Neural progenitor cell (in vitro differentiated cells): ENCODE results near the gene SAG. TPM values are rescaled to one million over a fixed set of nuclear protein-coding genes. Genes with fewer than 3 reads are reported as not detected.

Experiments
- DNase-seq: peaks from one replicate; pipeline ENCODE4 v3.0.0-alpha.2; 2016; ENCODE audit warnings: low spot score
- H2AFZ ChIP-seq: fragments of 200-600 bp; sonication (generic); replicated peaks from 2 replicates; pipeline ENCODE4 v1.6.1; 2016; ENCODE audit warnings: antibody characterized with exemption
- H3F3A ChIP-seq: fragments of 200-600 bp; sonication (generic); 2 replicates; pipeline ENCODE4 v1.6.1; 2016; ENCODE audit warnings: antibody characterized with exemption, low read depth
- H3K27ac ChIP-seq: fragments of 200-600 bp; sonication (generic); 2 replicates; pipeline ENCODE4 v1.5.1; 2016; ENCODE audit warnings: mild to moderate bottlenecking
- H3K27me3 ChIP-seq: fragments of 200-600 bp; sonication (generic); 2 replicates; pipeline ENCODE4 v1.6.1; 2016; ENCODE audit warnings: mild to moderate bottlenecking, moderate library complexity
- H3K36me3 ChIP-seq: fragments of 200-600 bp; sonication (generic); 2 replicates; pipeline ENCODE4 v1.5.1; 2016
- H3K4me1 ChIP-seq: fragments of 200-600 bp; sonication (generic); 2 replicates; pipeline ENCODE4 v1.6.1; 2016; ENCODE audit warnings: mixed run types
- H3K4me2 ChIP-seq: fragments of 200-600 bp; sonication (generic); 2 replicates; pipeline ENCODE4 v1.6.1; 2016
- H3K4me3 ChIP-seq: fragments of 200-600 bp; sonication (generic); 2 replicates; pipeline ENCODE4 v1.5.1; 2016
- H3K79me2 ChIP-seq: fragments of 200-600 bp; sonication (generic); 2 replicates; pipeline ENCODE4 v1.6.1; 2016; ENCODE audit warnings: low read depth
- H3K9ac ChIP-seq: fragments of 200-600 bp; sonication (generic); 2 replicates; pipeline ENCODE4 v1.6.1; 2016
- H3K9me3 ChIP-seq: fragments of 200-600 bp; sonication (generic); 2 replicates; pipeline ENCODE4 v1.5.1; 2016; ENCODE audit warnings: low read depth
- H4K20me1 ChIP-seq: fragments of 200-600 bp; sonication (generic); 2 replicates; pipeline ENCODE4 v1.6.1; 2016; ENCODE audit warnings: low read depth
- H3K27ac Mint-ChIP-seq: 3 replicates; pipeline ENCODE4 v1.8.0; 2021; ENCODE audit warnings: mixed read lengths
- H3K27me3 Mint-ChIP-seq: 2 replicates; pipeline ENCODE4 v1.8.0; 2022; ENCODE audit warnings: low read depth, mild to moderate bottlenecking, inconsistent platforms, moderate library complexity, mixed read lengths; ENCODE audit not compliant: insufficient read depth
- H3K36me3 Mint-ChIP-seq: 3 replicates; pipeline ENCODE4 v1.8.0; 2021; ENCODE audit warnings: mixed read lengths
- H3K4me1 Mint-ChIP-seq: 3 replicates; pipeline ENCODE4 v1.8.0; 2021; ENCODE audit warnings: mixed read lengths
- H3K4me3 Mint-ChIP-seq: 3 replicates; pipeline ENCODE4 v1.8.0; 2021; ENCODE audit warnings: mild to moderate bottlenecking, moderate library complexity, mixed read lengths
- H3K9me3 Mint-ChIP-seq: 3 replicates; pipeline ENCODE4 v1.8.0; 2020; ENCODE audit warnings: mixed read lengths
- EZH2 ChIP-seq: fragments of 200-600 bp; sonication (generic); IDR thresholded peaks from 2 replicates; pipeline ENCODE4 v1.6.1; 2017; ENCODE audit warnings: antibody characterized with exemption, mild to moderate bottlenecking, moderate library complexity
- EZH2phosphoT487 ChIP-seq: fragments of 200-600 bp; sonication (generic); IDR thresholded peaks from 2 replicates; pipeline ENCODE4 v1.6.1; 2017; ENCODE audit warnings: antibody characterized with exemption
- total RNA-seq: library from RNA; depleted of rRNA; stranded (reverse); fragments of >200 nt; gene quantifications from 2 replicates; pipeline ENCODE4 v1.2.3, GENCODE V29; 2015; ENCODE audit warnings: low replicate concordance
- TF ChIP-seq, protein P1 (sequence below): fragments of 200-600 bp; sonication (generic); IDR thresholded peaks from 2 replicates; pipeline ENCODE4 v1.5.1; 2017; ENCODE audit warnings: antibody characterized with exemption, mild to moderate bottlenecking

The SAG gene
- total RNA-seq, 1 donor from 2014 or later: not detected

DNA sequence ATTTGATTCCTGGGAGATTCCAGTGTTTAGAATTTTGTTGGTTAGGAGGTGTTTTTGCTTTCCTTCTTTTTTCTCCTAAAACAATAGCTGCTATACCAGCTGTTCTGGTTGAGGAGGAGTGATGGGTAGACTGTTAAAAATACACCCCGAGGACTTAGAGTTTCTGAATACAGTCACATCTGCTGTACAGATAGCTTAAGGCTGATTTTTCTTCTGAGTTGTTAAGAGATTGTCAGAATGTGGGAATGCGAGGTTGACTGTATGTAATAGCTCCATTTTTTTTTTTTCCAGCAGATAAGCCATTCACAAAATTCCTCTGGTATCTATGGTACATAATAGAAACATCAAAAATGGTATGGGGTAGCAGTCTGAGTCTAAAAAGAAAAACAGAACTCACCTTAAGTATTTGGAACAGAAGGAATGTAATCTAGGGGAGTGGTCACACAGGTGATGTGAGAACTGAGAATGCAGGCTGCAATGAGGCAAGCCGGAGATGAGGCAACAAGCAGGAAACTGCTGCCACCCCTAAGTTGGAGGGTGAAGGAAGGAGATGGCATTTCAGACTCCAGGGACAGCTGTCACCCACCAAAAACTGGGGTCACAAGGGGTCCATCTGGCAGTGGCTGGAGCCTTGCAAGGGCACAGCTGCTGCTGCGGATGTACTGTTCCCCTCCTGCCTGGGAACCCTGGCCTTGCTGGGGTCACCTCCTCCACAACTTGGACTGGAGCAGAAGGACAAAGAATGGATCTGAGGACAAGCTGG, 49.1 kb downstream of the SAG start:
- Mint-ChIP-seq H3K27ac (no peak overlapping the region), H3K36me3 (peaks cover 20% of the 10 kb centered on the region), H3K9me3 (peaks cover 6% of the 10 kb centered on the region), H3K4me1 (peaks cover 36% of the 10 kb centered on the region), H3K4me3 (peak overlapping the region; percentile 86), H3K27me3 (peaks cover 6% of the 10 kb centered on the region)
- peaks cover 5% of the 10 kb centered on the region for H3F3A ChIP-seq
- TF ChIP-seq EZH2phosphoT487: no peak
- TF ChIP-seq, protein P1, sequence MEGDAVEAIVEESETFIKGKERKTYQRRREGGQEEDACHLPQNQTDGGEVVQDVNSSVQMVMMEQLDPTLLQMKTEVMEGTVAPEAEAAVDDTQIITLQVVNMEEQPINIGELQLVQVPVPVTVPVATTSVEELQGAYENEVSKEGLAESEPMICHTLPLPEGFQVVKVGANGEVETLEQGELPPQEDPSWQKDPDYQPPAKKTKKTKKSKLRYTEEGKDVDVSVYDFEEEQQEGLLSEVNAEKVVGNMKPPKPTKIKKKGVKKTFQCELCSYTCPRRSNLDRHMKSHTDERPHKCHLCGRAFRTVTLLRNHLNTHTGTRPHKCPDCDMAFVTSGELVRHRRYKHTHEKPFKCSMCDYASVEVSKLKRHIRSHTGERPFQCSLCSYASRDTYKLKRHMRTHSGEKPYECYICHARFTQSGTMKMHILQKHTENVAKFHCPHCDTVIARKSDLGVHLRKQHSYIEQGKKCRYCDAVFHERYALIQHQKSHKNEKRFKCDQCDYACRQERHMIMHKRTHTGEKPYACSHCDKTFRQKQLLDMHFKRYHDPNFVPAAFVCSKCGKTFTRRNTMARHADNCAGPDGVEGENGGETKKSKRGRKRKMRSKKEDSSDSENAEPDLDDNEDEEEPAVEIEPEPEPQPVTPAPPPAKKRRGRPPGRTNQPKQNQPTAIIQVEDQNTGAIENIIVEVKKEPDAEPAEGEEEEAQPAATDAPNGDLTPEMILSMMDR: no peak
- no peak for TF ChIP-seq EZH2
- H4K20me1 ChIP-seq: peaks cover 21% of the 10 kb centered on the region
- H3K27me3 ChIP-seq: peaks cover 40% of the 10 kb centered on the region
- peaks cover 18% of the 10 kb centered on the region for H3K79me2 ChIP-seq
- H3K9me3 ChIP-seq: no peaks in the 10 kb centered on the region
- H2AFZ ChIP-seq: no peak overlapping the region
- no peak overlapping the region for H3K9ac ChIP-seq
- DNase-seq: no peak
- H3K36me3 ChIP-seq: no peaks in the 10 kb centered on the region
- H3K4me3 ChIP-seq: no peak overlapping the region
- H3K4me2 ChIP-seq: no peak overlapping the region
- H3K4me1 ChIP-seq: no peaks in the 10 kb centered on the region
- H3K27ac ChIP-seq: no peak overlapping the region

GRCh38 chr2:233358335-233358734, 50.7 kb downstream of the SAG start:
- Histone ChIP-seq H3K36me3 (no peaks in the 10 kb centered on the region), H4K20me1 (peaks cover 21% of the 10 kb centered on the region), H3K27me3 (peaks cover 24% of the 10 kb centered on the region), H3K4me1 (no peaks in the 10 kb centered on the region), H3K79me2 (peaks cover 18% of the 10 kb centered on the region), H3K4me3 (no peak overlapping the region), H3K27ac (no peak overlapping the region), H3F3A (peaks cover 5% of the 10 kb centered on the region), H2AFZ (no peak overlapping the region), H3K9me3 (no peaks in the 10 kb centered on the region), H3K4me2 (no peak overlapping the region), H3K9ac (no peak overlapping the region)
- H3K36me3 Mint-ChIP-seq: peaks cover 25% of the 10 kb centered on the region
- no peak overlapping the region for H3K27ac Mint-ChIP-seq
- DNase-seq: no peak
- H3K4me1 Mint-ChIP-seq: peaks cover 27% of the 10 kb centered on the region
- H3K9me3 Mint-ChIP-seq: peaks cover 2% of the 10 kb centered on the region
- peaks cover 8% of the 10 kb centered on the region for H3K27me3 Mint-ChIP-seq
- TF ChIP-seq, protein P1: no peak
- TF ChIP-seq EZH2: no peak
- no peak for TF ChIP-seq EZH2phosphoT487
- H3K4me3 Mint-ChIP-seq: no peak overlapping the region

DNA sequence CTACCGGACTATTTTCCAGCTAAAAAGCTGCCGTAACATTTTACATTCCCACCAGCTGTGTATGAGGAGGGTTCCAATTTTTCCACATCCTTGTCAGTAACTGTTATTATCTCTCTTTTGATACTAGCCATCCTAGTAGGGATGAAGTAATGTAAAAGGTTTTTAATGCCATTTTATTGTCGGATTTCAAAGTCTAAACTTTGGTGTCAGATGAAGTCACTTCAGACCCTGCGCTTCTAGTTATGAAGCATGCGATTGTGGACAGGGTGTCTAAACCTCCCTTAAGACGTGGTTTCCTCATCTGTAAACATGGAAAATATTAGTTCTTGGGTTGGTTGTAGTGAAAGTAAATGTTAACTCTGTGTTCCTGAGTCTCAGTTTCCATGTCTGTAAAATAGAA, 51.3 kb downstream of the SAG start:
- TF ChIP-seq, protein P1: no peak
- TF ChIP-seq EZH2 (no peak), EZH2phosphoT487 (no peak)
- H3K36me3 Mint-ChIP-seq: peaks cover 26% of the 10 kb centered on the region
- peaks cover 20% of the 10 kb centered on the region for H3K4me1 Mint-ChIP-seq
- peaks cover 4% of the 10 kb centered on the region for H3K9me3 Mint-ChIP-seq
- H3K9ac ChIP-seq: no peak overlapping the region
- H3K4me2 ChIP-seq: no peak overlapping the region
- H3K9me3 ChIP-seq: no peaks in the 10 kb centered on the region
- H3K4me1 ChIP-seq: no peaks in the 10 kb centered on the region
- peaks cover 20% of the 10 kb centered on the region for H3K27me3 ChIP-seq
- peaks cover 18% of the 10 kb centered on the region for H3K79me2 ChIP-seq
- no peak overlapping the region for H2AFZ ChIP-seq
- H3K27me3 Mint-ChIP-seq: peaks cover 7% of the 10 kb centered on the region
- H3F3A ChIP-seq: no peaks in the 10 kb centered on the region
- no peak for DNase-seq
- no peak overlapping the region for H3K4me3 ChIP-seq
- H3K27ac Mint-ChIP-seq: no peak overlapping the region
- H3K4me3 Mint-ChIP-seq: no peak overlapping the region
- H4K20me1 ChIP-seq: peaks cover 21% of the 10 kb centered on the region
- H3K27ac ChIP-seq: no peak overlapping the region
- no peaks in the 10 kb centered on the region for H3K36me3 ChIP-seq
